Liver (tissue), 9 donors: ENCODE data around the gene SKOR2. TPM values are rescaled to one million over a fixed set of nuclear protein-coding genes. Genes with fewer than 3 reads are reported as not detected.

Experiments
- DNase-seq: peaks from one replicate; pipeline ENCODE4 v3.0.0-alpha.2; 2017; ENCODE audit warnings: low spot score
- H3K27ac ChIP-seq, 2 donors: one replicate each; pipeline ENCODE4 v1.7.0; 2013; ENCODE audit warnings: inconsistent platforms in 2 of 2, low read length in 2 of 2, control low read depth in 1 of 2, low read depth in 1 of 2, mild to moderate bottlenecking in 1 of 2
- H3K27me3 ChIP-seq, 4 donors: one replicate each; pipeline versions ENCODE4 v1.6.1 to v1.7.0; 2013; ENCODE audit warnings: low read length in 3 of 4, inconsistent platforms in 1 of 4, mild to moderate bottlenecking in 1 of 4, moderate library complexity in 1 of 4; ENCODE audit not compliant: control insufficient read depth in 4 of 4, insufficient read depth in 4 of 4
- H3K36me3 ChIP-seq, 4 donors: one replicate each; pipeline versions ENCODE4 v1.6.1 to v1.7.0; 2013; ENCODE audit warnings: low read length in 3 of 4, mild to moderate bottlenecking in 3 of 4, low read depth in 1 of 4, moderate library complexity in 1 of 4; ENCODE audit not compliant: control insufficient read depth in 4 of 4, insufficient read depth in 3 of 4
- H3K4me1 ChIP-seq, 4 donors: one replicate each; pipeline versions ENCODE4 v1.6.1 to v1.7.0; 2013; ENCODE audit warnings: low read length in 3 of 4, mild to moderate bottlenecking in 3 of 4, moderate library complexity in 1 of 4; ENCODE audit not compliant: control insufficient read depth in 4 of 4, insufficient read depth in 4 of 4
- H3K4me3 ChIP-seq, 3 donors: one replicate each; pipeline versions ENCODE4 v1.6.1 to v1.7.0; 2013; ENCODE audit warnings: low read length in 3 of 3, control low read depth in 1 of 3, low read depth in 1 of 3, mild to moderate bottlenecking in 1 of 3
- H3K9ac ChIP-seq, 2 donors: one replicate each; pipeline ENCODE4 v1.7.0; 2013; ENCODE audit warnings: low read length in 2 of 2, mild to moderate bottlenecking in 2 of 2, moderate library complexity in 2 of 2, control low read depth in 1 of 2, low read depth in 1 of 2
- H3K9me3 ChIP-seq, 4 donors: one replicate each; pipeline versions ENCODE4 v1.6.1 to v1.7.0; 2013; ENCODE audit warnings: low read length in 3 of 4; ENCODE audit not compliant: control insufficient read depth in 4 of 4
- EGR1 ChIP-seq, 2 donors: IDR thresholded peaks; 2 replicates each; pipeline ENCODE4 v1.6.1; 2016 to 2018; ENCODE audit warnings: antibody characterized with exemption in 2 of 2, low read depth in 2 of 2
- FOXA1 ChIP-seq: IDR thresholded peaks from 2 replicates; pipeline ENCODE4 v1.6.1; 2016; ENCODE audit warnings: antibody characterized with exemption
- FOXA2 ChIP-seq: IDR thresholded peaks from 2 replicates; pipeline ENCODE4 v1.6.1; 2016; ENCODE audit warnings: antibody characterized with exemption
- GABPA ChIP-seq, 2 donors: IDR thresholded peaks in 1 of 2; conservative IDR thresholded peaks in 1 of 2; 2 replicates each; pipeline ENCODE4 v1.6.1; 2016; ENCODE audit warnings: antibody characterized with exemption in 2 of 2, mild to moderate bottlenecking in 1 of 2, moderate library complexity in 1 of 2
- HNF4A ChIP-seq, 2 donors: conservative IDR thresholded peaks; 2 replicates each; pipeline ENCODE4 v1.6.1; 2016; ENCODE audit warnings: antibody characterized with exemption in 2 of 2, mild to moderate bottlenecking in 2 of 2
- HNF4G ChIP-seq: IDR thresholded peaks from 2 replicates; pipeline ENCODE4 v1.6.1; 2016; ENCODE audit warnings: antibody characterized with exemption
- JUND ChIP-seq, 2 donors: IDR thresholded peaks; 2 replicates each; pipeline ENCODE4 v1.6.1; 2016; ENCODE audit warnings: antibody characterized with exemption in 2 of 2
- NR2F2 ChIP-seq: IDR thresholded peaks from 2 replicates; pipeline ENCODE4 v1.6.1; 2016; ENCODE audit warnings: antibody characterized with exemption
- RAD21 ChIP-seq, 2 donors: IDR thresholded peaks; 2 replicates each; pipeline ENCODE4 v1.6.1; 2016; ENCODE audit warnings: antibody characterized with exemption in 2 of 2, mild to moderate bottlenecking in 2 of 2
- RXRA ChIP-seq, 2 donors: IDR thresholded peaks; 2 replicates each; pipeline ENCODE4 v1.6.1; 2017 to 2018; ENCODE audit warnings: antibody characterized with exemption in 2 of 2, mild to moderate bottlenecking in 1 of 2
- SP1 ChIP-seq: IDR thresholded peaks from 2 replicates; pipeline ENCODE4 v1.6.1; 2018; ENCODE audit warnings: antibody characterized with exemption, mild to moderate bottlenecking
- TAF1 ChIP-seq: conservative IDR thresholded peaks from 2 replicates; pipeline ENCODE4 v1.6.1; 2016; ENCODE audit warnings: antibody characterized with exemption, mild to moderate bottlenecking
- YY1 ChIP-seq: IDR thresholded peaks from 2 replicates; pipeline ENCODE4 v1.6.1; 2016; ENCODE audit warnings: antibody characterized with exemption, mild to moderate bottlenecking
- WGBS: extraction: QIAGEN DNeasy Blood & Tissue Kit; methylation state at CpG from one replicate; pipeline ENCODE4 v1.1.7; 2013; 5-methylcytosine and 5-hydroxymethylcytosine counted together
- polyA plus RNA-seq, 2 donors: library from polyadenylated mRNA; stranded (reverse) in 1 of 2; unstranded in 1 of 2; fragments of 200-250 nt in 1 of 2; fragments of >200 nt in 1 of 2; fragmentation: Nextera tagmentation in 1 of 2; extraction: Ambion mirVana in 1 of 2; gene quantifications; one replicate each; pipeline versions ENCODE4 v1.2.1 to v1.2.3, GENCODE V29; 2013 to 2015
- total RNA-seq, 2 donors: library from RNA; depleted of rRNA; stranded (reverse); fragments of >200 nt; gene quantifications; one replicate each; pipeline ENCODE4 v1.2.3, GENCODE V29; 2014
- TF ChIP-seq, protein P1 (sequence below): IDR thresholded peaks from 2 replicates; pipeline ENCODE4 v1.6.1; 2016; ENCODE audit warnings: antibody characterized with exemption
- TF ChIP-seq, protein P2 (sequence below): fragments of 150-350 bp; IDR thresholded peaks from 2 replicates; pipeline ENCODE4 v1.5.1; 2017; ENCODE audit warnings: improper control_type of control experiment, low read depth, low read length; ENCODE audit not compliant: missing input control
- TF ChIP-seq, protein P3 (sequence below): IDR thresholded peaks from 2 replicates; pipeline ENCODE4 v1.6.1; 2016; ENCODE audit warnings: antibody characterized with exemption
- TF ChIP-seq, protein P4 (sequence below): IDR thresholded peaks from 2 replicates; pipeline ENCODE4 v1.6.1; 2016; ENCODE audit warnings: antibody characterized with exemption
- TF ChIP-seq, protein P5 (sequence below): IDR thresholded peaks from 2 replicates; pipeline ENCODE4 v1.6.1; 2016; ENCODE audit warnings: antibody characterized with exemption, mild to moderate bottlenecking
- donor health status: healthy.
- donor health status: healthy.
- donor health status: healthy.
- donor health status: healthy.
- donor health status: healthy.

SKOR2 gene
- total and polyA plus RNA-seq, 4 donors: not detected

DNA sequence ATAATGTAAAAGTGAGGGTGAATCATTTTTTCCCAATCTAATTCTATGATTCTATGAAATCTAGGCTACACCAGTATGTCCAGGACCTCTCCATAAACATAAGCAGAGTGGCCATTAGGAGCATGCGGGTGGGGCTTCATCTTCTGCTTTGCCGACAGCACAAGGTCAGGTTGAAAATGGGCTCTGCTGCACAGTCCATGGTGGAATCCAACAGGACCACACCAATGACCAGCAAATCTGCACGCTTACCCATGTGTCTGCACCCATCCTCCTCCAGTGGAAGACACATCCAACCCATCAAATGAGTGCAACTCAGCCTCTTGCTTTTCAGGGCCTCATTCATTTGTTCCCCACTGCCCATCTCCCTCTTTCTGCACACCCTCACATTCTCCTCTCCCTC is 43.3 kb upstream of the SKOR2 start:
- no peak for TF ChIP-seq TAF1
- no peak for TF ChIP-seq JUND (IDR thresholded peaks at IDR 0.05)
- no peak for TF ChIP-seq HNF4A (conservative IDR thresholded peaks at IDR 0.05)
- TF ChIP-seq HNF4G: no peak
- no peak for TF ChIP-seq GABPA (IDR thresholded peaks at IDR 0.05 in 1 of 2, conservative IDR thresholded peaks at IDR 0.05 in 1 of 2)
- TF ChIP-seq, protein P1, sequence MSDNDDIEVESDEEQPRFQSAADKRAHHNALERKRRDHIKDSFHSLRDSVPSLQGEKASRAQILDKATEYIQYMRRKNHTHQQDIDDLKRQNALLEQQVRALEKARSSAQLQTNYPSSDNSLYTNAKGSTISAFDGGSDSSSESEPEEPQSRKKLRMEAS: no peak
- no peak for TF ChIP-seq FOXA1
- TF ChIP-seq, protein P2, sequence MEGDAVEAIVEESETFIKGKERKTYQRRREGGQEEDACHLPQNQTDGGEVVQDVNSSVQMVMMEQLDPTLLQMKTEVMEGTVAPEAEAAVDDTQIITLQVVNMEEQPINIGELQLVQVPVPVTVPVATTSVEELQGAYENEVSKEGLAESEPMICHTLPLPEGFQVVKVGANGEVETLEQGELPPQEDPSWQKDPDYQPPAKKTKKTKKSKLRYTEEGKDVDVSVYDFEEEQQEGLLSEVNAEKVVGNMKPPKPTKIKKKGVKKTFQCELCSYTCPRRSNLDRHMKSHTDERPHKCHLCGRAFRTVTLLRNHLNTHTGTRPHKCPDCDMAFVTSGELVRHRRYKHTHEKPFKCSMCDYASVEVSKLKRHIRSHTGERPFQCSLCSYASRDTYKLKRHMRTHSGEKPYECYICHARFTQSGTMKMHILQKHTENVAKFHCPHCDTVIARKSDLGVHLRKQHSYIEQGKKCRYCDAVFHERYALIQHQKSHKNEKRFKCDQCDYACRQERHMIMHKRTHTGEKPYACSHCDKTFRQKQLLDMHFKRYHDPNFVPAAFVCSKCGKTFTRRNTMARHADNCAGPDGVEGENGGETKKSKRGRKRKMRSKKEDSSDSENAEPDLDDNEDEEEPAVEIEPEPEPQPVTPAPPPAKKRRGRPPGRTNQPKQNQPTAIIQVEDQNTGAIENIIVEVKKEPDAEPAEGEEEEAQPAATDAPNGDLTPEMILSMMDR: no peak
- TF ChIP-seq, protein P3, sequence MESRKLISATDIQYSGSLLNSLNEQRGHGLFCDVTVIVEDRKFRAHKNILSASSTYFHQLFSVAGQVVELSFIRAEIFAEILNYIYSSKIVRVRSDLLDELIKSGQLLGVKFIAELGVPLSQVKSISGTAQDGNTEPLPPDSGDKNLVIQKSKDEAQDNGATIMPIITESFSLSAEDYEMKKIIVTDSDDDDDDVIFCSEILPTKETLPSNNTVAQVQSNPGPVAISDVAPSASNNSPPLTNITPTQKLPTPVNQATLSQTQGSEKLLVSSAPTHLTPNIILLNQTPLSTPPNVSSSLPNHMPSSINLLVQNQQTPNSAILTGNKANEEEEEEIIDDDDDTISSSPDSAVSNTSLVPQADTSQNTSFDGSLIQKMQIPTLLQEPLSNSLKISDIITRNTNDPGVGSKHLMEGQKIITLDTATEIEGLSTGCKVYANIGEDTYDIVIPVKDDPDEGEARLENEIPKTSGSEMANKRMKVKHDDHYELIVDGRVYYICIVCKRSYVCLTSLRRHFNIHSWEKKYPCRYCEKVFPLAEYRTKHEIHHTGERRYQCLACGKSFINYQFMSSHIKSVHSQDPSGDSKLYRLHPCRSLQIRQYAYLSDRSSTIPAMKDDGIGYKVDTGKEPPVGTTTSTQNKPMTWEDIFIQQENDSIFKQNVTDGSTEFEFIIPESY: no peak
- TF ChIP-seq SP1: no peak
- no peak for TF ChIP-seq YY1
- TF ChIP-seq, protein P4, sequence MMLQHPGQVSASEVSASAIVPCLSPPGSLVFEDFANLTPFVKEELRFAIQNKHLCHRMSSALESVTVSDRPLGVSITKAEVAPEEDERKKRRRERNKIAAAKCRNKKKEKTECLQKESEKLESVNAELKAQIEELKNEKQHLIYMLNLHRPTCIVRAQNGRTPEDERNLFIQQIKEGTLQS: no peak
- no peak for TF ChIP-seq FOXA2
- no peak for TF ChIP-seq RAD21 (IDR thresholded peaks at IDR 0.05)
- TF ChIP-seq NR2F2: no peak
- TF ChIP-seq, protein P5, sequence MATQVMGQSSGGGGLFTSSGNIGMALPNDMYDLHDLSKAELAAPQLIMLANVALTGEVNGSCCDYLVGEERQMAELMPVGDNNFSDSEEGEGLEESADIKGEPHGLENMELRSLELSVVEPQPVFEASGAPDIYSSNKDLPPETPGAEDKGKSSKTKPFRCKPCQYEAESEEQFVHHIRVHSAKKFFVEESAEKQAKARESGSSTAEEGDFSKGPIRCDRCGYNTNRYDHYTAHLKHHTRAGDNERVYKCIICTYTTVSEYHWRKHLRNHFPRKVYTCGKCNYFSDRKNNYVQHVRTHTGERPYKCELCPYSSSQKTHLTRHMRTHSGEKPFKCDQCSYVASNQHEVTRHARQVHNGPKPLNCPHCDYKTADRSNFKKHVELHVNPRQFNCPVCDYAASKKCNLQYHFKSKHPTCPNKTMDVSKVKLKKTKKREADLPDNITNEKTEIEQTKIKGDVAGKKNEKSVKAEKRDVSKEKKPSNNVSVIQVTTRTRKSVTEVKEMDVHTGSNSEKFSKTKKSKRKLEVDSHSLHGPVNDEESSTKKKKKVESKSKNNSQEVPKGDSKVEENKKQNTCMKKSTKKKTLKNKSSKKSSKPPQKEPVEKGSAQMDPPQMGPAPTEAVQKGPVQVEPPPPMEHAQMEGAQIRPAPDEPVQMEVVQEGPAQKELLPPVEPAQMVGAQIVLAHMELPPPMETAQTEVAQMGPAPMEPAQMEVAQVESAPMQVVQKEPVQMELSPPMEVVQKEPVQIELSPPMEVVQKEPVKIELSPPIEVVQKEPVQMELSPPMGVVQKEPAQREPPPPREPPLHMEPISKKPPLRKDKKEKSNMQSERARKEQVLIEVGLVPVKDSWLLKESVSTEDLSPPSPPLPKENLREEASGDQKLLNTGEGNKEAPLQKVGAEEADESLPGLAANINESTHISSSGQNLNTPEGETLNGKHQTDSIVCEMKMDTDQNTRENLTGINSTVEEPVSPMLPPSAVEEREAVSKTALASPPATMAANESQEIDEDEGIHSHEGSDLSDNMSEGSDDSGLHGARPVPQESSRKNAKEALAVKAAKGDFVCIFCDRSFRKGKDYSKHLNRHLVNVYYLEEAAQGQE: no peak
- TF ChIP-seq EGR1 (IDR thresholded peaks at IDR 0.05; ENCODE audit: low read depth in 2 of 2): no peak
- TF ChIP-seq RXRA (IDR thresholded peaks at IDR 0.05): no peak
- no peaks in the 10 kb centered on the region for H3K9me3 ChIP-seq
- H3K27me3 ChIP-seq: peaks cover 0 to 4% (median 0%) of the 10 kb centered on the region in 4 donors
- DNase-seq: no peak
- H3K9ac ChIP-seq: no peak overlapping the region
- 87% methylated on average over 3 of the region's 3 CpGs for WGBS
- H3K4me3 ChIP-seq: no peak overlapping the region
- no peaks in the 10 kb centered on the region for H3K36me3 ChIP-seq
- no peak overlapping the region for H3K27ac ChIP-seq
- no peaks in the 10 kb centered on the region for H3K4me1 ChIP-seq
